Loucy (cell line): ENCODE results near the gene KLHDC8A.
"Not testable (repeated sequence)": the region's sequence is repeated elsewhere in the genome, so short reads cannot be mapped to it uniquely, and the experiment has no call there.

Source experiments
- EZH2phosphoT487 ChIP-seq: fragments of 200-600 bp; IDR thresholded peaks from 2 replicates; pipeline ENCODE4 v1.6.1; 2018; ENCODE audit warnings: antibody characterized with exemption, mild to moderate bottlenecking, moderate library complexity, borderline replicate concordance
- TF ChIP-seq, protein P1 (sequence below): fragments of 200-600 bp; sonication (generic); conservative IDR thresholded peaks from 2 replicates; pipeline ENCODE4 v1.5.1; 2014; ENCODE audit warnings: mild to moderate bottlenecking, antibody characterized with exemption, low read length

DNA sequence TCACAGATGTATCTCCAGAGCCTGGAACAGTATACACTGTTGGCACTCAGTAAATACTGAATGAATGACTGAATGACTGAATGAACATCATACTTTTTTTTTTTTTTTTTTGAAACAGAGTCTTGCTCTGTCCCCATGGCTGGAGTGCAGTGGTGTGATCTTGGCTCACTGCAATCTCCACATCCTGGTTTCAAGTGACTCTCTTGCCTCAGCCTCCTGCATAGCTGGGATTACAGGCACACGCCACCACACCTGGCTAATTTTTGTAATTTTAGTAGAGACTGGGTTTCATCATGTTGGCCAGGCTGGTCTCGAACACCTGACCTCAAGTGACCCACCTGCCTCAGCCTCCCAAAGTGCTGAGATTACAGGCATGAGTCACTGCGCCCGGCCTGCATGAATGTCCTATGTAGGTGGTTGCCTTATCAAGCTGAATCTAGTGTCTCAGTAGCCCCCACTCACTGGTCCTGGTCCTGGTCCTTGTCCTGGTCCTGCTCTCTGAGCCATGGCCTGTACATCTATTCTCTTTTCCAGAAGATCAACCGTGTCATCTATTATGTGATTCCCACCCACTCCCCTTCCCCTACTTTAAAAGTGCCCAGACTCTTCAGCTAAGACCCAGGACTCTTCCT is 59.1 kb downstream of the KLHDC8A start:
- TF ChIP-seq, protein P1, sequence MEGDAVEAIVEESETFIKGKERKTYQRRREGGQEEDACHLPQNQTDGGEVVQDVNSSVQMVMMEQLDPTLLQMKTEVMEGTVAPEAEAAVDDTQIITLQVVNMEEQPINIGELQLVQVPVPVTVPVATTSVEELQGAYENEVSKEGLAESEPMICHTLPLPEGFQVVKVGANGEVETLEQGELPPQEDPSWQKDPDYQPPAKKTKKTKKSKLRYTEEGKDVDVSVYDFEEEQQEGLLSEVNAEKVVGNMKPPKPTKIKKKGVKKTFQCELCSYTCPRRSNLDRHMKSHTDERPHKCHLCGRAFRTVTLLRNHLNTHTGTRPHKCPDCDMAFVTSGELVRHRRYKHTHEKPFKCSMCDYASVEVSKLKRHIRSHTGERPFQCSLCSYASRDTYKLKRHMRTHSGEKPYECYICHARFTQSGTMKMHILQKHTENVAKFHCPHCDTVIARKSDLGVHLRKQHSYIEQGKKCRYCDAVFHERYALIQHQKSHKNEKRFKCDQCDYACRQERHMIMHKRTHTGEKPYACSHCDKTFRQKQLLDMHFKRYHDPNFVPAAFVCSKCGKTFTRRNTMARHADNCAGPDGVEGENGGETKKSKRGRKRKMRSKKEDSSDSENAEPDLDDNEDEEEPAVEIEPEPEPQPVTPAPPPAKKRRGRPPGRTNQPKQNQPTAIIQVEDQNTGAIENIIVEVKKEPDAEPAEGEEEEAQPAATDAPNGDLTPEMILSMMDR = not testable (repeated sequence)
- TF ChIP-seq EZH2phosphoT487 = not testable (repeated sequence)
